Measurements from ENCODE around the gene RPL31. TPM values are rescaled to one million over a fixed set of nuclear protein-coding genes. Genes with fewer than 3 reads are reported as not detected.

RPL31 gene
- total and polyA plus RNA-seq, 9 of the 15 experiments (the other 6 are each of a cell fraction or from before 2014, with no cell fraction given) = 1,176 to 6,037 (median 2,997) TPM

GRCh38 chr2:100974712-100975520 lies 27.2 kb upstream of the RPL31 start (continued):
- TF ChIP-seq MBD1 (CRISPR knock-in tag; IDR thresholded peaks at IDR 0.05) = no peak
- no peak for TF ChIP-seq SMARCC2 (IDR thresholded peaks at IDR 0.05; ENCODE audit: low read depth)

- no peaks in the 10 kb centered on the region for H3K4me1 ChIP-seq (replicated peaks in 1 of 2; ENCODE audit: control insufficient read depth in 2 of 2, insufficient read depth in 2 of 2, low read length in 2 of 2)
- WGBS (ENCODE audit: insufficient coverage, low coverage, missing lambda C conversion rate) = 7% methylated on average over 7 of the region's 7 CpGs
- no peak overlapping the region for H3K4me3 ChIP-seq
- H3K79me2 ChIP-seq (ENCODE audit: control insufficient read depth, insufficient read depth, low read length) = no peaks in the 10 kb centered on the region
- H3K9me1 ChIP-seq (ENCODE audit: control insufficient read depth, insufficient read depth, low read length) = peaks cover 5% of the 10 kb centered on the region
- intact Hi-C loops (cut with micrococcal nuclease) (no loop called here), in situ Hi-C loops (cut with MboI) (no loop called here)
- CTCF ChIA-PET (ENCODE audit: low intra/inter-chr PET ratio) = no interaction called here
- ATAC-seq (no peak), DNase-seq (ENCODE audit: extremely low read depth in 1 of 4, low spot score in 3 of 4) (no peak), FAIRE-seq (no peak)
- H3K27ac ChIP-seq (ENCODE audit: extremely low read depth, low read depth, low read length) = no peak overlapping the region
- BruUV-seq (replicated peaks) = no TSS peak
- H2AFZ ChIP-seq (ENCODE audit: low read depth, low read length) = no peak overlapping the region
- no peak overlapping the region for H3K4me2 ChIP-seq (ENCODE audit: insufficient read depth, low read length)
- H3K9me3 ChIP-seq (replicated peaks; ENCODE audit: control insufficient read depth, insufficient read depth, low read depth, low read length) = no peaks in the 10 kb centered on the region
- H4K20me1 ChIP-seq (replicated peaks; ENCODE audit: control insufficient read depth, insufficient read depth, low read length) = peaks cover 4% of the 10 kb centered on the region; the same call in 1 of the 2 replicates
- peaks cover 63 to 87% of the 10 kb centered on the region in 2 experiments for H3K27me3 ChIP-seq (ENCODE audit: control insufficient read depth in 2 of 2, insufficient read depth in 2 of 2, low read length in 2 of 2)
- no peaks in the 10 kb centered on the region for H3K36me3 ChIP-seq (ENCODE audit: control insufficient read depth, insufficient read depth, low read length)
- no peak overlapping the region for H3K9ac ChIP-seq (ENCODE audit: insufficient read depth in 1 of 2, low read depth in 2 of 2, low read length in 2 of 2)
- POLR2A ChIA-PET = no interaction called here
- TF ChIP-seq SAFB (IDR thresholded peaks at IDR 0.05; ENCODE audit: borderline replicate concordance, low read depth, low read length) = no peak
- TF ChIP-seq CCAR2 (IDR thresholded peaks at IDR 0.05; ENCODE audit: low read depth, low read length) = no peak
- TF ChIP-seq NKRF (IDR thresholded peaks at IDR 0.05; ENCODE audit: borderline replicate concordance) = no peak
- TF ChIP-seq MTA1 (IDR thresholded peaks at IDR 0.05; ENCODE audit: borderline replicate concordance) = no peak
- TF ChIP-seq ZBTB2 (IDR thresholded peaks at IDR 0.05) = no peak
- TF ChIP-seq RERE (CRISPR knock-in tag; IDR thresholded peaks at IDR 0.05; ENCODE audit: borderline replicate concordance) = no peak
- no peak for TF ChIP-seq PTBP1 (IDR thresholded peaks at IDR 0.05; ENCODE audit: low read depth, low read length)
These were observed 26.6 kb upstream of the RPL31 start for GRCh38 chr2:100975521-100975785.
